CD4-positive, alpha-beta T cell treated with Interleukin-10 for 1 hour (primary cell): ENCODE measurements around the gene FAM240A.

Source experiments
- DNase-seq: peaks from one replicate; pipeline ENCODE4 v3.0.0-alpha.2; 2020

The FAM240A gene

DNA sequence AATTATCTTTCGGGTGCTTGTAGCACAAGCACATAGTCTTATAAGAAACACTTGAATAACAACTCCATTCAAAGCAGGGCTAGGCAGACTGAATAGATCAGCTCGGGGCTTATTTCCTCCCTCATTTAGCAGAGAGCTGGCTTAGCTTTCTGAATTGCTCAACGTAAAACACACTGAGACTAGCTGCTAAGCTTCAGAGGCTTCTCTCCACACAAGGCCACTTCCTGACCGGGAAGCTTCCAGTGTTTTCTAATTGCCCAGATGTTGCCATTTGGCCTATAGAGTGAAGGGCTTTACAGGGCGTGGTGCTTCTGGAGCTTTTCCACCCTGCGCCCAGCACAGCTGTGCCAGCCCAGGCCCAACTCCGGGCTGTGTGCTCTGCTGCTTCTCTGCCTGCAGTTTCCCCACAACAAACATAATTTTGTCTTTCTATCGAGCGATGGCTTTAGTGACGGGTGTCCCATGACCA, 16.6 kb downstream of the FAM240A start:
- no peak for DNase-seq

DNA sequence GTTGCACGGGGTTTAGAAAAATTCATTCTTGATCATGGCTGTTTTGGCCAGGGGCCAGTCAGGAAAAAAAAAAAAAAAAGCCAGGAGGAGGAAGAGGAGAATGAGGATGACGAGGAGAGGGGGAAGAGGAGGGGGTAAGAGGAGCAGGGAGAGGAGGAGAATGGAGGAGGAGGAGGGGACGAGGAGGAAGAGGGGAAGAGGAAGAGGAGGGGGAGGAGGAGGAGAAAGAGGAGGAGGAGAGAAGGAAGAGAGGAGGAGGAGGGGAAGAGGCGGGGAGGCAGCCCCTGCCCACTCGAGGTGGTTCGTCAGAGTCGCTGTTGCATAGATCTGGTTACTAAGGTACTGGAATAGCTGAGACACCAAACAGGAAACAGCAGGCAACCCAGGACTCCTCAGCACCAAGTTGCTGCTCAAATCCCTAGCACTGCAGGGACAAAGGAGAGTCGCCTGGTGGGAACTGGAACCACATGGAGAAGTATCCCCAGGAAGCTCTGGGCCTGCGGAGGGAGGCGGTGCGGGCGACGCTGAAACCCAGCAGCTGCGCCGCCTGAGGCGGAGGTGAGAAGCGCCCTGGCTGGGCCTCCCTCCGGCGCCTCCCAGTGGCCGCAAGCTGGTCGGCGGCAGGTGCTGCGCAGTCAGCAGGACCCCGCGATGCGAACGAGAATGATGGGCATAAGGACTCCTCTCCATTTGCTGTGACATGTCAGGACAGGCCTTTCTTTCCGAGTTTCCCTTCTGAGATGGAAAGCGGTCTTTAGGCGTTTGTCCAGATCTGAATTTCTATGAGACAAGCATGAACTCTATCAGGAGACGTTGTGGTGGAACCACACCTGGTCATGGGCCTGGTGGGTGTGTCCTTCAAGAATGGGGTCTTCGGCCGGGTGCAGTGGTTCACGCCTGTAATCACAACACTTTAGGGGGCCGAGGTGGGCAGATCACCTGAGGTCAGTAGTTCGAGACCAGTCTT, 17.5 kb downstream of the FAM240A start:
- peak; percentile 77 for DNase-seq

DNA sequence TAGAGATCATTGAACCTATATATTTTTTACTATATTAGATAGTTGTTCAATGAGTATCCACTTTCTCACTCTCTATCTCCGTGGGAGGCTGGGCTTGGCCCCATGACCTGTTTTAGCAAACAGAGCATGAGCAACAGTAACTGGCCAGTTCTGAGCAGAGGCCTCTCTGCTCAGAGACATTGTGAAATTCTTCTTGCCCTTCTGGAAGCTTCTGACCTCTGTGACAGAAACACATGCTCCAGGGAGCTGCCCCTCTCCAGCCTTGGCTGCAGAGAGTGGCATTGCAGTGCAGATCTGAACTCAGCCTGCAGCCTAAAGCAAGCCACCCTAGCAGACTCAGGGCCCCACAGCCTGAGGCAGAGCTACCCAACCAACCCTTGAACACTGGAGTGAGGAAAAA, 20.5 kb downstream of the FAM240A start:
- DNase-seq: no peak

DNA sequence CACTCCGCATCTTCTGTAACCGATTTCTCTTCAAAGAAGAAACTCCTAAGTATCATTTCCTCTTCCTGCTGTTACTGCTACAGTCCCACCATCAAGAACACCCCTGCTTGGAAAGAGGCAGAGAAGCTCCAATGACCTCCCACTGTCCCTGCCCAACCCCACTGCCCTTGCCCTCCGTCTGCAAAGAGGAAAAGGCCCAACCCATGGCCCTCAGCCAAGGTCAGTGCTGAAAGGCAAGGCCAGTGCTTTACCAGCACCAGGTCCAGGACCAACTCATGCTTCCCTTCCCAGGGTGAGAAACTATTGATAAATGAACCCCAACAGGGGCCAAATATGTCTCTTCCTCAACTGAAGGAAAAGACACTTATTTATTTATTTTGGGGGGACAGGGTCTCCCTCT, 22.5 kb downstream of the FAM240A start:
- no peak for DNase-seq

DNA sequence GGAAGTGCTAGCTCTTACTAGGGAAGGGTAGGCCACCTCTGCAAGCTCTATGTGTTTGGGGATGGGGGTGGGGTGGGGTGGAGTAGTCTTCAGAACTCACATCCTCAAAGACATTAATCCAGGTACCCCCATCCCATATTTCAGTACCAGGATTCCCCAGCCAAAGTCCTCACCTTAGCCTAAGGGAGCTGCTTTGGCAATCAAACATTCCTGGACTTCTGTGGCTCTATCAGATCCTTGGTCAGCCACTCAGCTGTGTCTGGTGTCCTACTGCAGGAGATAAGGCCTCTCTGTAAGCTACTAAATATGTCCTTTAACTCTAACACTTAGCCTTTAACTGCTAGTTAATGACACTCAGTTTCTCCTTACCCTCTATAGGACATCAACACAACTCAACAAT, 26.9 kb downstream of the FAM240A start:
- DNase-seq: no peak

DNA sequence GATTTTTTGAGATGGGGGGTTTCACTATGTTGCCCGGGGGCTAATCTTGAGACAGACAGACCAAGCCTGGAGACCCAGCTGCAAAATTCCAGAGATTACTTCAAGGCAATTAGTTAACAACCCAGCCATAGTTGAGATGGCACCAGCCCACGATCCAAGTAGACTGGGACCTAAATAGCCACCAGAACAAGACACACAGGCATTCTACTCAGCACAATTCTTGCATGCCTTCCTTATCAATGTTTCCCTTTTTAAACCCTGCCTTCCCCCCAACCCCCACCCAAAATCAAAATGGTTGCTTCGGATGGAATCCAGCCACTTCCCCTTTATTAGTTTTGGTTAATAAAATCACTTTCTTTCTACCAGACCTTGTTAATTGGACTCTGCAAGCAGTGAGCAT, 28.6 kb downstream of the FAM240A start:
- no peak for DNase-seq

DNA sequence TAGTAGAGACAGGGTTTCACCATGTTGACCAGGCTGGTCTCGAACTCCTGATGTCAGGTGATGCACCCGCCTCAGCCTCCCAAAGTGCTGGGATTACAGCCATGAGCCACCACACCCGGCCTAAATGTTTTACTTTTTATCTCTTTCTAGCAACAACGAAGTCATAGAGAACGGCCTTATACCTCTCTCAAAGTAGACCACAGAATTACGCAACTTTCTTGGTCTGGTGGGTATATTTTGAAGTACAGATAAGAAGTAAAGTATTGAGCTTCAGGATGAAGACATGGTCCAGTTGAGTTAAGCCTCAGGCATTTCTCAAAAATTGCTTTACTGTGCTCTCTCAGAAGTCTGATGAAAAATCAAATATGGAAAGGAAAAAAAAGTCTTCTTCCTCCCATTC, 30.6 kb downstream of the FAM240A start:
- no peak for DNase-seq

DNA sequence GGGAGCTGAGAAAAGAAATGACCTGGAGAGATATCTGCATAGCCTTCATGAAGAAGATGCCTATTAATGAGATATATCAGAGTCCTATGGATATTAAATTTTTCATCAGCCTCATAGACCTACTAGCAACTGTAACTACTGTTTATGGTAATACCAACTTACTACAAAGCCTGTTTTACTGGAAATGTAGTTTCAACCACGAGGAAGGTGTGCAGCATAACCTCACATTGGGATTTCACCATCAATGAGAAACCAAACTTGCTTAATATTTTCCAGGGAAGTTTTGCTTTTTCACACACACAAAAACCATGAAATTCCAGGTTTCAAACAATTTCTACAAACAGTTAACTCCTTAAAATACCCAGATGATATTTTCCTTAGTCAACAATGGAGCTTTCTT, 31.4 kb downstream of the FAM240A start:
- no peak for DNase-seq

DNA sequence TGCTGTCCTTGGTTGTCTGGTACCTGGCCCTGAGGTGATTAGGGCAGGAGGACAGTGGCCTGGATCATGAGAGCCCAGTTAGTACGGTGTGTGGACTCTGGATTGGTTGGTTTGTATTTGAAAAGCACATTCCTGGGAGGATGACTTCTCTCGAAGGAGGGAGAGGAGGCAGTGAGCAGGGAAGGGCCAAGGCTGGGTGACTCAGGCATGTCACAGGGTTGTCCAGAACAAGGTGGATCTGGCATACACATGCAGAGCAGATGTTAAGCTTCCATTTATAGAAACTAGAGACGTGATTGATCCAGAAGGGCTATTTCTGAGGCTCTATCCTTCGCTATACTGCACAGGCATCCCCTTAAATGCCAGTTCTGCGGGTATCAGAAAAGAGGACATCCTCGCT, 34.4 kb downstream of the FAM240A start:
- DNase-seq: no peak

DNA sequence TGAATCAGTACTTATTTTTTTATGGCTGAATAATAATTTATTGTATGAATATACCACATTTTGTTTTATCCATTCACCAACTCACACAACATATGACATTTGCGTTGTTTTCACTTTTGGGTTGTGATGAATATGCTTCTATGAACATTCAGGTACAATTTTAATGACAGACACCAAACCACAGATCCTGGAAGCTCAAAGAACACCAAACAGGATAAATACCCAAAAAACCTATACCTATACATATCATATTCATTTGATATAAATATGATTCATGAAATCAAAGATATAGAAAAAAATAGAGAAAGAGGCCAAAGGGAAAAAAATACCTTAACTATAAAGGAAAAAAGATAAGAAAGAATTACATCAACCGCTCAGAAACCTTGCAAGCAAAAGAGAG, 35.8 kb downstream of the FAM240A start:
- no peak for DNase-seq

DNA sequence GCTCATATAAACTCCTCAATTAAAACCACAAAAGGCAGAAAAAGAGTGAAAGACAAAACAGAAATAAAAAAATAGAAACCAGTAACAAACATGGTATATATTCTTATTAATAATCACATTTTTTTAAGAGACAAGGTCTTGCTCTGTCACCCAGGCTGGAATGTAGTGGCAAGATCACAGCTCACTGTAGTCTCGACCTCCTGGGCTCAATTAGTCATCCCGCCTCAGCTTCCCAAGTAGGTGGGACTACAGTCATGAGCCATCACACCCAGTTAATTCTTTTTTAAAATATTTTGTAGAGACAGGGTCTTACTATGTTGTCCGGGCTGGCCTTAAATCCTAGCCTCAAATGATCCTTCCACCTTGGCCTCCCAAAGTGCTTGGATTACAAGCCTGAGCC, 37.1 kb downstream of the FAM240A start:
- DNase-seq: no peak

DNA sequence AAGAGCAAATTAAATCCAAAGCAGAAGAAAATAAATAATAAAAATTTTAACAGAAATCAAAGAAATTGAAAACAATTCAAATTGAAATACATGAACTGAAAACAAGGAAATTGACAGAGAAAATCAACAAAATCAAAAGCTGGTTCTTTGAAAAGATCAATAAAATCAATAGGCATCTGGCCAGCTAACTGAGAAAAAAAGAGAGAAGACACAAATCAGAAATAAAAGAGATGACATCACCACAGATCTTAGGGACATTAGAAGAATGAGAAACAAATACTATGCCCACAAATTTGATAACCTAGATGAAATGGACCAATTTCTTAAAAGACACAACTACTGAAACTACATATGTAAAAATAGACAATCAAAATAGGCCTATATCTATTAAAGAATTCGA, 38.8 kb downstream of the FAM240A start:
- DNase-seq: no peak

DNA sequence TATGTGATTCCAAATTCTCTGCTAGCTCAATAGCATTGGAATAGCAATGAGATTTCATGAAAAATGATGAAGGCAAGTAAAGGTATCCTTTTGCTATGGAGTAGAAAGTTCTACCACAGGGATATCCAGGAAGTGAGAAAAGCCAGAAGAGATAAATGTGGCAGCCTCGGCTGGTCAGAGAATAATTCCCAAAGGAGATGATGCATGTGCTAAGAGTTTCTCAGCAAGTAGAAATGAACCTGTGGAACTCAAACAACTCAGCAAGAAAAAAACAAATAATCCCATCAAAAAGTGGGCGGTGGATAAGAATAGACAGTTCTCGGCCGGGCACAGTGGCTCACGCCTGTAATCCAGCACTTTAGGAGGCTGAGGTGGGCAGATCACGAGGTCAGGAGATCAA, 42.9 kb downstream of the FAM240A start:
- no peak for DNase-seq

DNA sequence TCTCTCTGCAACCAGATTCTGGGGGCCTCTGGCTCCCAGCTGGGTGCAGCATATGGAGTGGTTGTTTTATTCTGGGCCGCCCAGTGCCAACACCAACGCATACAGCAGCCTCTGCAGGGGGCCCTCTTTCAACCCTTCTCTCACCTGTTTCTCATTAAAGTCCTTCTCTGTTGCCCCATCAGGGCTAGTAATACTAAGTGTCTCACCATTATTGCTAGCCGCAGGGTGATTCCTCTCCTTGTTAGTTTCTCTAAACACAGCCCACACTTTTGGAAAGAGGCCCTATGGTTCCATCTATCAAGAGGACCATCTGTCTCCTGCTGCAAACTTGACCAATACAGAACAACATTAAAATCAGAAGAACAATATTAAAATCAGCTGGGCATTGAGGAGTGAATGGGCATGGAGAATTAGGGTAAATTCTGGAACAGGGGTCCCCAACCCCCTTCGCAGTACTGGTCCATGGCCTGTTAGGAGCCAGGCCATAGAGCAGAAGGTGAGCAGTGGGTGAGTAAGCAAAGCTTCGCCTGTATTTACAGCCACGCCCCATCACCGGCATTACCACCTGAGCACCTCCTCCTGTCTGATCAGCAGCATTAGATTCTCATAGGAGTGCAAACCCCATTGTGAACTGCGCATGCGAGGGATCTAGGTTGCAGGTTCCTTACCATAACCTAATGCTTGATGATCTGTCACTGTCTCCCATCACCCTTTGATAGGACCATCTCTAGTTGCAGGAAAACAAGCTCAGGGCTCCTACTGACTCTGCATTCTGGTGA, 44.6 kb downstream of the FAM240A start:
- DNase-seq: no peak

DNA sequence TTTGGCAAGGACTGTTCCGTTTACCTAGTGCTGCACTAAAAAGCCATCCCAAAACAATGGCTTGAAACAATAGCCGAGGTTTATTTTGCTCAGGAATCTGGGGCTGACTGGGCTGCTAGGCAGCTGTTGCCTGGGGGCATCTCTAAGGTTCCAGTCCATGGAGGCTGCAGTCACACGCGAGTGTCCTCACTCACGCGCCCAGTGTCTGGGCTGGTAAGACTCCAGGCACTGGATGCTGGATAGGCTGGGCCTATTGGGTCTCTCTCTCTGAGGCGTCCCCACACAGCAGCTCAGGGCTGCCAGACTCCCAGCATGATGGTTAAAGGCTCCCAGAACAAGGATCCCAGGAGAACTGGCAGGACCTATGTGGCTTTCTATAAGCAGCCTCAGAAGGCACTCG, 47.0 kb downstream of the FAM240A start:
- no peak for DNase-seq

DNA sequence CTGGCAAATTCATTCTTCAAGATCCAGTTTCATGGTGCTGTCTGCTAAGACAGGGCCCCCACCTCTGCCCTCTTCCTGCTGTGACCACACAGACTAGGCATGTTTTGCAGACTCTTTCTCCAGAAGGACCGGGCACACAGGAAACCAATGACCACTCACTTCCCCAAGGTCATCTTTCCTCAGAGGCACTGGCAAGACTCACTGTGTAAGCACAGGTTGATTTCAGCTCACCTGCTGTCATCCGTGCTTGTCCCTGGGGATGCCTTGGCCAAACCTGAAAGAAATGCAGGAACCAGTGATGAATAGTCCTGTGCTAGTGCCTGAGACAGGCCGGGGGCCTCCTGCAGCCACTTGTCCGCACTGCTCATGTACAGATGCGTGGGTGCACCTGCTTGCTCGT, 47.7 kb downstream of the FAM240A start:
- no peak for DNase-seq

DNA sequence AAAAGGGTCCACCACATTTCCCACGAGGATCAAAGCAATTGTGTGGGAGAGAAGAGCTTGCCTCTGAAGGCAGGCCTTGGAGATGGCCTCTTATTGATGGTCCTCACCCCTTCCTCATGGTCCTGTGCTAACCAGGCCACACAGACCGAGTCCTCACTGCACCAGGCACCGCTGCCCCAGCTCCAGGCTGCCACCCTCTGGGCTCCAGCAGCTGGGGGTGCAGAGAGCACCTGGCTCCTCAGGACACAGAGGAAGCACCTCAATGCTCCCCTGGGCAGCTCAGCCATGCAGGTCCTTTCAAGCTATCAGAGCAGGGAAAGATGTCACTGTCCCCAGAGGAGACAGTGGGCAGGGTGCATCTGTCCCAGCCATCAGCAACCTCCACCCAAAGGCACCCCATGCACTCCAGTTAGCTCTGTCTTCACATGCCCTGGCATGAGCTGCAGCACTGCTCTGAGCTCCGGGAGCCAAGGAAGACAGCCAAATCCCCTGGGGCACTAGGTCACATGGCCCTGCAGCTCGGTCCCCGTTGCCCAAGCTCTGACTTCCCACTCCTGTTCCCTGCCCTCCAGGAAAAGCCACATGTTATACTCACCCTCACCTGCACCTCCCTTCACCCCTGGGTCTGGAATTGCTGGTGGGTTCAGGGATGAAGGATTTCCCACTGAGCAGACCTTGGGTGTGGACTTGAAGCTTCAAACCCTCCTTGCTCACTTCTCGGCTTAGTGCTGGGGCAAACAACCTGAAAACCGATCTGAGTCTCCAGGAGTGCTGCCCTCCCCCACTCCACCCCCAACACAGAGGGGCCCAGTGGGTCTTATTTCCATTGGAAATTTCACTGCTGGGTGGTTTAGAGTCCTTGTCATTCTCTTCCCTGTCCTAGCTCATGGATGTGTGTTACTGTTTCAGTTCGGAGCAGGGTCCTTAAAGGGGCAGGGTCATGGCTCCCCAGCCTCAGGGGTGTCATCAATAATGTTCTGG, 48.5 kb downstream of the FAM240A start:
- DNase-seq: no peak

DNA sequence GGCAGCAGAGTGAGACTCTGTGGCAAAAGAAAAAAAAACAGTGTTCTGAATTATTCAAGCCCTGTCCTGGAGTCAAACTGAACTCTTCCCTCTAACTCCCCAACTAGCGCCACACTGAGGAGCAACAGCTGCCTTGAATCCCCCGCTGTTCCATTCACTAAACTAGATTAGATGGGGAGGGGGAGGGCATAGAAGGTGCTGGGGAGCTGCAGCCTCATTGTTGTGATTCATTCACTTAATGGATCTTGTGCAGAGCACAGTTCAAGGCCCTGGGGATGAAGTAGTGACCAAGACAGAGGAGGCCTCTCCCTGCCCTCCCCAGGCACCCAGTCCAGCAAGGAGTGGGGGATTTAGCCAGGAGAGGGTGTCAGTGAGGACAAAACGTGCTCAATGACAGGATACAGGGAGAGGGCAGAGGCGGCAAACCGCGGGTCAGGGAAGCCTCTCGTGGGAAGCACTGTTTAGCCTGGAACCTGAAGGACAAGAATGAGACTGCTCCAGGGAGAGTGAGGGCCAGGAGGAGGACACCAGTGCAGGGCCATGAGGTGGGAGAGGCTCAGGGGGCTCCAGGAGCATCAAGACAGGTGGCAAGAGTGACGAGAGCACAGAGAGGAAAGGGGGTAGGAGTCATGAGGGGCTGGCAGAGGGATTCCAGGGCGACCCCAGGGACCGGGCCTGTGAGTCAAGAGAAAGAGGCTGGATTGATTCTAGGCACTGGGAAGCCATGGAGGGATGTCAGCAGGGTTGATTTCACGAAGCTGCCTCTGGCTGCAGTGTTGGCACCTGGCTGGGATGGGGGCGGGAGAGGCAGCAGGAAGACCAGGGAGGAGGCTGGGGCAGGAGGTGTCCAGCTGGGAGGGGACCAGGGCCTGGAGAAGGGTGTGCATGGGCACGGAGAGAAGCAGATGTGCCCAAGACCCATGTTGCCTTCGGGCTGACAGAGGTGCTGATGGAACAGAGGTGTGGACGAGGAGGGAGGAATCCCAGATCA, 49.7 kb downstream of the FAM240A start:
- DNase-seq: no peak

DNA sequence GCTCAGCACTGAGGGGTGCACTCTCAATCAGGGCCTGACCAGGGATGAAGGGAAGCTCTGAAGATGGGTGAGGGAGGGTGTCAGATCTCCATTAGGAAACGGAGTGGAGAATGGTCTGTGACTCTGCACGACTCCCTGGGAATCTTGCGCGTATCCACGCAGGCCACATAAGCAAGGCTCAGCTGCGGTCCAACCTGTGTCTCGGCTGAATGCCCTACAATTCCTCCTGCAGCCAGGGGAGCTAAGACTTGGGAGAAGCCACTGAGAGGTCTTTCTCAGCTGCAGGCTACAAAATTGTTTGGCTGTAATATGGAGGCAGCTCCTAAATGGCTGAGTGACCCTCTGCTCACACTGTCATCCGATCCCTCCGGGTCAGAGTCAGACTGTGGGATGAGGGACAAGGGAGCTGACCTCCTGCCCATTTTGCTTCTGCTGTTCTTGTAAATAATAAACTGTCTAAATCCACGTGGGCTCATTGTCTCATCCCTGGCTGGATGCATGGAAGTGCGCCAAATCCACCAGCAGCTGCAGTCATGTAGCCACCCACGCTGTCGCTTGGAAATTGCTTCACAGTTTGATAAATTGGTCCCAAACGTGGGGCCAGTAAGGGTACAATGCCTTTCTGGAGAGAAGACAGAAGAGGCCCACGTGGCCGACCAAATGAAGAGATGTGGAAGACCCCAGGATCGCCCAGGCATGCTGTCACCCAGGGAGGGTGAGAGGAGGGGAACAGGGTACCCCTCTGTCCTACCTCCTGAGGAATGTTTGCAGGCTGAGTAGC, 50.6 kb downstream of the FAM240A start:
- no peak for DNase-seq

DNA sequence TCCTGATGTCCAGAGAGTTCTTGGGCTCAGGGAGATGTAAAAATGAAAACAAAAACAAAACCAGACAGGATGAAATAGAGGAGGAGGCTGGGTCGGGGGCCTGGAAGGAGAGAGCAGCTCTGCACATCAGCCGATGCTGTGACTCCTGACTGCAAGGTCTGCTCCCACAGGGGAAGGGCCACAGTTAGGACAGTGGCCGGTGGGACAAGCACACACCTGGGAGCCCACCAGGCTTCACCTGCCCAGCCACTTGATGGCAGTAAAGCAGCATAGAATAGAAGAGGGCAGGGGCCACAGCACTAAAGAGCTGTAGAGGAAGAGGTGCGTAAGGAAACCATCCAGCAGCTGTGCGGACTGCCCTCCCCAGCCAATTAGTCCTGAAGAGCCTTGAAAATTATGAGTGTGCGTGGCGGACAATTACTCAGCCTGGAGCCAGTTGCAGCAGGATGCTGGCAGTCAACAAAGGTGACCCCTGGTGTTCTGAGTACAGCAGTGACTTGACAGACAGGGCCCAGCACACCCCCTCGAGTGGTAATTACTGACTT, 51.3 kb downstream of the FAM240A start:
- peak; percentile 16 for DNase-seq
